IMR-90 (cell line): ENCODE results near the gene RNFT1. TPM values are rescaled to one million over a fixed set of nuclear protein-coding genes. Genes with fewer than 3 reads are reported as not detected.
"Not testable (repeated sequence)": the region's sequence is repeated elsewhere in the genome, so short reads cannot be mapped to it uniquely, and the experiment has no call there.

Experiments
- ATAC-seq: fragments of 200-7000 bp; cut with Tn5 transposase; 2 replicates; pipeline ENCODE4 v1.9.1; 2020; ENCODE audit warnings: low read depth, mild to moderate bottlenecking, moderate library complexity
- BruUV-seq: library from RNA; stranded (reverse); fragments of 400-500 nt; replicated peaks from 2 replicates; lab custom pipeline; 2021; lab: Mats Ljungman, UMichigan
- CTCF ChIA-PET: fragments of 300-600 bp; formaldehyde crosslinking; extraction: SDS; loops from one replicate; lab custom pipeline; 2021; ENCODE audit warnings: antibody characterized with exemption; lab: Yijun Ruan, JAX
- POLR2A ChIA-PET: fragments of 300-600 bp; sonication (Branson Sonifier 250); formaldehyde crosslinking; loops from one replicate; lab custom pipeline; 2022; ENCODE audit warnings: antibody characterized with exemption; ENCODE audit not compliant: unreplicated experiment; lab: Charles Lee
- DNase-seq: peaks from one replicate; pipeline ENCODE4 v3.0.0; 2013
- H2AFZ ChIP-seq: replicated peaks from 2 replicates; pipeline ENCODE3; 2013; ENCODE audit warnings: low read length, mild to moderate bottlenecking; ENCODE audit not compliant: poor library complexity
- H2AK5ac ChIP-seq: 2 replicates; pipeline ENCODE4 v1.6.1; 2013; ENCODE audit warnings: low read depth, low read length, inconsistent platforms
- H2AK9ac ChIP-seq: replicated peaks from 2 replicates; pipeline ENCODE3; 2013; ENCODE audit warnings: mild to moderate bottlenecking, low read depth, low read length, moderate library complexity; ENCODE audit not compliant: poor library complexity
- H2BK120ac ChIP-seq: 2 replicates; pipeline ENCODE4 v1.6.1; 2013; ENCODE audit warnings: low read depth, low read length, inconsistent platforms
- H2BK15ac ChIP-seq: 3 replicates; pipeline ENCODE4 v1.6.1; 2013; ENCODE audit warnings: low read depth, low read length, inconsistent platforms
- H2BK20ac ChIP-seq: 2 replicates; pipeline ENCODE4 v1.6.1; 2013; ENCODE audit warnings: low read depth, mild to moderate bottlenecking, inconsistent platforms, low read length, moderate library complexity
- H2BK5ac ChIP-seq: 2 replicates; pipeline ENCODE4 v1.6.1; 2013; ENCODE audit warnings: mild to moderate bottlenecking, low read depth, low read length, inconsistent platforms; ENCODE audit not compliant: poor library complexity, severe bottlenecking
- H3K14ac ChIP-seq: replicated peaks from 2 replicates; pipeline ENCODE4 v1.6.1; 2013; ENCODE audit warnings: low read depth, low read length, inconsistent platforms
- H3K18ac ChIP-seq: 2 replicates; pipeline ENCODE4 v1.6.1; 2013; ENCODE audit warnings: low read depth, low read length, control low read depth
- H3K23ac ChIP-seq: 2 replicates; pipeline ENCODE4 v1.6.1; 2013; ENCODE audit warnings: low read depth, low read length, inconsistent platforms
- H3K27ac ChIP-seq: 2 replicates; pipeline ENCODE4 v1.5.1; 2013; ENCODE audit warnings: mild to moderate bottlenecking, control low read depth, low read length; ENCODE audit not compliant: insufficient read depth
- H3K27me3 ChIP-seq: 2 replicates; pipeline ENCODE4 v1.6.1; 2013; ENCODE audit warnings: low read length; ENCODE audit not compliant: control insufficient read depth, insufficient read depth
- H3K36me3 ChIP-seq: 2 replicates; pipeline ENCODE4 v1.6.1; 2013; ENCODE audit warnings: low read length, mixed read lengths; ENCODE audit not compliant: control insufficient read depth, insufficient read depth
- H3K4ac ChIP-seq: 2 replicates; pipeline ENCODE4 v1.6.1; 2013; ENCODE audit warnings: low read depth, low read length, inconsistent platforms
- H3K4me1 ChIP-seq: 2 replicates; pipeline ENCODE4 v1.6.1; 2013; ENCODE audit warnings: low read length, mixed read lengths; ENCODE audit not compliant: control insufficient read depth, insufficient read depth
- H3K4me2 ChIP-seq: 2 replicates; pipeline ENCODE4 v1.6.1; 2013; ENCODE audit warnings: low read depth, mild to moderate bottlenecking, control low read depth, low read length, moderate library complexity
- H3K4me3 ChIP-seq: 2 replicates; pipeline ENCODE4 v1.5.1; 2013; ENCODE audit warnings: low read depth, mild to moderate bottlenecking, control low read depth, low read length, moderate library complexity; ENCODE audit not compliant: insufficient read depth
- H3K56ac ChIP-seq: 2 replicates; pipeline ENCODE4 v1.6.1; 2013; ENCODE audit warnings: low read length, inconsistent platforms; ENCODE audit not compliant: insufficient read depth; ENCODE audit errors: extremely low read depth
- H3K79me1 ChIP-seq, 2 experiments: 2 replicates each; pipeline ENCODE4 v1.6.1; 2013; ENCODE audit warnings: low read length in 2 of 2, inconsistent platforms in 1 of 2, low read depth in 1 of 2
- H3K9ac ChIP-seq: 2 replicates; pipeline ENCODE4 v1.6.1; 2013; ENCODE audit warnings: low read depth, low read length, control low read depth
- H3K9me1 ChIP-seq: 2 replicates; pipeline ENCODE4 v1.6.1; 2013; ENCODE audit warnings: low read length, inconsistent platforms; ENCODE audit not compliant: insufficient read depth
- H3K9me3 ChIP-seq: 2 replicates; pipeline ENCODE4 v1.6.1; 2013; ENCODE audit warnings: low read length; ENCODE audit not compliant: control insufficient read depth, insufficient read depth
- H4K20me1 ChIP-seq: 2 replicates; pipeline ENCODE4 v1.6.1; 2013; ENCODE audit warnings: low read length, inconsistent platforms; ENCODE audit not compliant: insufficient read depth
- H4K5ac ChIP-seq: 2 replicates; pipeline ENCODE4 v1.6.1; 2013; ENCODE audit warnings: mild to moderate bottlenecking, low read depth, low read length, control low read depth
- H4K8ac ChIP-seq, 2 experiments: 2 replicates each; pipeline ENCODE4 v1.6.1; 2013; ENCODE audit warnings: low read depth in 2 of 2, low read length in 2 of 2, control low read depth in 1 of 2, inconsistent platforms in 1 of 2
- H4K91ac ChIP-seq: 2 replicates; pipeline ENCODE4 v1.6.1; 2013; ENCODE audit warnings: low read depth, low read length, inconsistent platforms; ENCODE audit not compliant: insufficient read depth
- CEBPB ChIP-seq: IDR thresholded peaks from 2 replicates; pipeline ENCODE4 v1.6.1; 2012; ENCODE audit warnings: low read depth, low read length, improper control_type of control experiment
- WGBS, 2 experiments: methylation state at CpG; one replicate each; pipeline versions ENCODE4 v1.1.5 to v1.1.7; 2013; ENCODE audit warnings: missing lambda C conversion rate in 2 of 2; ENCODE audit not compliant: insufficient read length in 1 of 2; ENCODE audit errors: extremely low coverage in 2 of 2; 5-methylcytosine and 5-hydroxymethylcytosine counted together
- dilution Hi-C: fragments of 300-500 bp; cut with HindIII; formaldehyde crosslinking; loops from one replicate; pipeline ENCODE4 v1.14.3; 2018; ENCODE audit warnings: low sequenced_read_pairs; ENCODE audit not compliant: unreplicated experiment
- in situ Hi-C: fragments of 300-500 bp; cut with MboI; formaldehyde crosslinking; loops from 3 replicates; pipeline ENCODE4 v1.14.3; 2019; ENCODE audit warnings: low sequenced_read_pairs, inconsistent platforms, mixed read lengths
- intact Hi-C: fragments of 100-400 bp; cut with micrococcal nuclease; formaldehyde crosslinking; loops from 2 replicates; pipeline ENCODE4 v1.10.0; 2022
- polyA plus RNA-seq, 3 experiments: library from polyadenylated mRNA; depleted of rRNA; stranded (reverse); fragments of >200 nt; gene quantifications; 2 replicates each; pipeline ENCODE4 v1.2.3, GENCODE V29; 2012; ENCODE audit warnings: low replicate concordance in 1 of 3
- total RNA-seq: library from RNA; depleted of rRNA; stranded (reverse); fragments of >200 nt; gene quantifications from 2 replicates; pipeline ENCODE4 v1.2.3, GENCODE V29; 2012

RNFT1 gene
- total and polyA plus RNA-seq, 2 of the 4 experiments (the other 2 are of a cell fraction): 15.7 to 22.2 TPM

DNA sequence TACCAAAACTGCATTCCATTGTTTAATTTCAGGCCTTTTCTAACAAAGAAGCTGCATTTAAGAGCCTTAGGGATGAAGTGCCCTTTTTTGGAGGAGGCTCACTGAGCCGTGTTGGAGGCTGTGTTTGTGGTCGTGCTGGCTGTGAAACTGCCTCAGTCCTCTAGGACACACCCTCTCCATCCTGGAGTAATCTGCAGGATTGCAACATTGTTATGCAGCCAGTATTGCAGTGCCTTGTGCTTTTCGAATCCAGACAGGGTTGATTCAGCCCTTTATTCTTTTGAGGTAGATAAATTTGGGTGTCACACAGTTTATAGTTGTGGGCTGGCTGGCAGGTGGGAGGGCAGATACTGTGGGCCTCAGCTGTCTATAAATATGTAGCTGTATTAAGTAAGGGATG is 33.8 kb downstream of the RNFT1 start:
- H2BK15ac ChIP-seq, H2AK9ac ChIP-seq, H3K79me1 ChIP-seq, H3K4me1 ChIP-seq, H3K9me3 ChIP-seq, H2AFZ ChIP-seq, CTCF ChIA-PET, H3K18ac ChIP-seq, H3K4ac ChIP-seq, H3K56ac ChIP-seq, H3K9ac ChIP-seq, H4K8ac ChIP-seq, H3K4me2 ChIP-seq, H2BK5ac ChIP-seq, H4K91ac ChIP-seq, H4K5ac ChIP-seq, H3K4me3 ChIP-seq, H4K20me1 ChIP-seq, BruUV-seq, H3K9me1 ChIP-seq, H3K14ac ChIP-seq, POLR2A ChIA-PET, intact Hi-C loops, H2BK20ac ChIP-seq, H3K27ac ChIP-seq, H2AK5ac ChIP-seq, H2BK120ac ChIP-seq, H3K23ac ChIP-seq, H3K27me3 ChIP-seq: not testable (repeated sequence)
- in situ Hi-C loops: loop anchor here (25.0 kb wide), 1 partner anchor 257 kb away; no protein-coding TSS in a partner anchor
- ATAC-seq: peak; percentile 92
- peak; percentile 24 for DNase-seq
- peak; percentile 29; the same call in 1 of the 2 replicates for TF ChIP-seq CEBPB
- H3K36me3 ChIP-seq: peaks cover 27% of the 10 kb centered on the region
- WGBS, 2 experiments: 75% methylated on average over 1 of the region's 3 CpGs; no CpG with 5 or more reads in 1 of the 2 experiments
- dilution Hi-C loops: loop anchor here (25.0 kb wide), 1 partner anchor 132 kb away; no protein-coding TSS in a partner anchor

GRCh38 chr17:59930121-59930520 is 34.4 kb downstream of the RNFT1 start:
- POLR2A ChIA-PET, H2AK9ac ChIP-seq, H3K4me3 ChIP-seq, H3K9ac ChIP-seq, ATAC-seq, H2AK5ac ChIP-seq, H3K9me3 ChIP-seq, DNase-seq, H3K79me1 ChIP-seq, H3K56ac ChIP-seq, H4K91ac ChIP-seq, H3K4me2 ChIP-seq, H3K4me1 ChIP-seq, H3K27me3 ChIP-seq, CTCF ChIA-PET, H2BK5ac ChIP-seq, H2AFZ ChIP-seq, H2BK20ac ChIP-seq, H3K18ac ChIP-seq, H3K27ac ChIP-seq, H3K23ac ChIP-seq, H3K14ac ChIP-seq, H4K5ac ChIP-seq, intact Hi-C loops, H4K8ac ChIP-seq, H2BK120ac ChIP-seq, H3K4ac ChIP-seq, BruUV-seq, H2BK15ac ChIP-seq, H4K20me1 ChIP-seq, H3K9me1 ChIP-seq: not testable (repeated sequence)
- in situ Hi-C loops (loop anchor here (25.0 kb wide), 1 partner anchor 257 kb away; no protein-coding TSS in a partner anchor), dilution Hi-C loops (loop anchor here (25.0 kb wide), 1 partner anchor 132 kb away; no protein-coding TSS in a partner anchor)
- H3K36me3 ChIP-seq: peaks cover 28% of the 10 kb centered on the region
- no CpG with 5 or more reads among the region's 2 CpGs for WGBS, 2 experiments
